ENCODE data around the gene SPATA1. TPM values are rescaled to one million over a fixed set of nuclear protein-coding genes. Genes with fewer than 3 reads are reported as not detected.

The SPATA1 gene
- total RNA-seq, 2 experiments from 2014 or later: 1.4 to 4.8 TPM

GRCh38 chr1:84581648-84582047 lies 75.5 kb downstream of the SPATA1 start:
- no peak for DNase-seq (ENCODE audit: low spot score)
- Histone ChIP-seq H3K27ac (ENCODE audit: low read depth, low read length, poor library complexity, severe bottlenecking) (no peak overlapping the region), H4K20me1 (ENCODE audit: insufficient read depth, low read length) (no peaks in the 10 kb centered on the region), H3K4me1 (ENCODE audit: insufficient read depth, low read length, poor library complexity, severe bottlenecking) (no peaks in the 10 kb centered on the region), H3K4me3 (ENCODE audit: low read depth, low read length, poor library complexity, severe bottlenecking) (no peak overlapping the region), H3K79me2 (ENCODE audit: insufficient read depth, low read depth, low read length) (no peaks in the 10 kb centered on the region), H3K36me3 (ENCODE audit: insufficient read depth, low read length) (no peaks in the 10 kb centered on the region), H3K9me3 (ENCODE audit: low read length) (0 out of 2 replicates have a peak, but pooled peaks cover 4% of the 10 kb centered on the region), H2AFZ (ENCODE audit: low read length) (no peak overlapping the region), H3K9me2 (ENCODE audit: insufficient read depth, low read length) (no peaks in the 10 kb centered on the region), H3K4me2 (ENCODE audit: low read length) (no peak overlapping the region)
- intact Hi-C loops (cut with micrococcal nuclease; ENCODE audit: unreplicated experiment): no loop called here
- BruUV-seq (replicated peaks): no TSS peak
- POLR2A ChIA-PET: interaction anchor here (0.5 kb wide), 1 partner anchor 1644 kb away, joined by 3 read pairs; no protein-coding TSS in a partner anchor
- TF ChIP-seq, protein P1, sequence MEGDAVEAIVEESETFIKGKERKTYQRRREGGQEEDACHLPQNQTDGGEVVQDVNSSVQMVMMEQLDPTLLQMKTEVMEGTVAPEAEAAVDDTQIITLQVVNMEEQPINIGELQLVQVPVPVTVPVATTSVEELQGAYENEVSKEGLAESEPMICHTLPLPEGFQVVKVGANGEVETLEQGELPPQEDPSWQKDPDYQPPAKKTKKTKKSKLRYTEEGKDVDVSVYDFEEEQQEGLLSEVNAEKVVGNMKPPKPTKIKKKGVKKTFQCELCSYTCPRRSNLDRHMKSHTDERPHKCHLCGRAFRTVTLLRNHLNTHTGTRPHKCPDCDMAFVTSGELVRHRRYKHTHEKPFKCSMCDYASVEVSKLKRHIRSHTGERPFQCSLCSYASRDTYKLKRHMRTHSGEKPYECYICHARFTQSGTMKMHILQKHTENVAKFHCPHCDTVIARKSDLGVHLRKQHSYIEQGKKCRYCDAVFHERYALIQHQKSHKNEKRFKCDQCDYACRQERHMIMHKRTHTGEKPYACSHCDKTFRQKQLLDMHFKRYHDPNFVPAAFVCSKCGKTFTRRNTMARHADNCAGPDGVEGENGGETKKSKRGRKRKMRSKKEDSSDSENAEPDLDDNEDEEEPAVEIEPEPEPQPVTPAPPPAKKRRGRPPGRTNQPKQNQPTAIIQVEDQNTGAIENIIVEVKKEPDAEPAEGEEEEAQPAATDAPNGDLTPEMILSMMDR (conservative IDR thresholded peaks at IDR 0.05; ENCODE audit: low read length): no peak
- TF ChIP-seq EZH2phosphoT487 (IDR thresholded peaks at IDR 0.05; ENCODE audit: borderline replicate concordance, low read depth, low read length): no peak
- CTCF ChIA-PET (ENCODE audit: unreplicated experiment): no interaction called here

- Histone ChIP-seq H4K20me1 (ENCODE audit: insufficient read depth, low read length) (no peaks in the 10 kb centered on the region), H3K4me2 (ENCODE audit: low read length) (no peak overlapping the region), H3K9me2 (ENCODE audit: insufficient read depth, low read length) (no peaks in the 10 kb centered on the region), H3K9me3 (ENCODE audit: low read length) (0 out of 2 replicates have a peak, but pooled peaks cover 4% of the 10 kb centered on the region), H3K4me1 (ENCODE audit: insufficient read depth, low read length, poor library complexity, severe bottlenecking) (no peaks in the 10 kb centered on the region), H3K79me2 (ENCODE audit: insufficient read depth, low read depth, low read length) (no peaks in the 10 kb centered on the region), H3K36me3 (ENCODE audit: insufficient read depth, low read length) (no peaks in the 10 kb centered on the region), H3K4me3 (ENCODE audit: low read depth, low read length, poor library complexity, severe bottlenecking) (no peak overlapping the region), H2AFZ (ENCODE audit: low read length) (no peak overlapping the region), H3K27ac (ENCODE audit: low read depth, low read length, poor library complexity, severe bottlenecking) (no peak overlapping the region)
- POLR2A ChIA-PET: interaction anchor here (0.9 to 1.3 kb wide), 2 partner anchors 9 to 81 kb away, joined by 3 read pairs; partner anchors contain the start of gene CTBS
- DNase-seq (ENCODE audit: low spot score): peak; percentile 4
- intact Hi-C loops (cut with micrococcal nuclease; ENCODE audit: unreplicated experiment): no loop called here
- no TSS peak for BruUV-seq (replicated peaks)
- CTCF ChIA-PET (ENCODE audit: unreplicated experiment): no interaction called here
- no peak for TF ChIP-seq EZH2phosphoT487 (IDR thresholded peaks at IDR 0.05; ENCODE audit: borderline replicate concordance, low read depth, low read length)
- TF ChIP-seq, protein P1 (conservative IDR thresholded peaks at IDR 0.05; ENCODE audit: low read length): no peak
Measured at GRCh38 chr1:84582802-84583587, 76.8 kb downstream of the SPATA1 start.

- no peak for TF ChIP-seq EZH2phosphoT487 (IDR thresholded peaks at IDR 0.05; ENCODE audit: borderline replicate concordance, low read depth, low read length)
- TF ChIP-seq, protein P1 (conservative IDR thresholded peaks at IDR 0.05; ENCODE audit: low read length): no peak
- 0 out of 2 replicates have a peak, but pooled peaks cover 4% of the 10 kb centered on the region for H3K9me3 ChIP-seq (ENCODE audit: low read length)
- no peaks in the 10 kb centered on the region for H3K4me1 ChIP-seq (ENCODE audit: insufficient read depth, low read length, poor library complexity, severe bottlenecking)
- no peak overlapping the region for H2AFZ ChIP-seq (ENCODE audit: low read length)
- CTCF ChIA-PET (ENCODE audit: unreplicated experiment): no interaction called here
- intact Hi-C loops (cut with micrococcal nuclease; ENCODE audit: unreplicated experiment): no loop called here
- no peaks in the 10 kb centered on the region for H3K9me2 ChIP-seq (ENCODE audit: insufficient read depth, low read length)
- no peak overlapping the region for H3K4me3 ChIP-seq (ENCODE audit: low read depth, low read length, poor library complexity, severe bottlenecking)
- no peak overlapping the region for H3K4me2 ChIP-seq (ENCODE audit: low read length)
- DNase-seq (ENCODE audit: low spot score): no peak
- no peak overlapping the region for H3K27ac ChIP-seq (ENCODE audit: low read depth, low read length, poor library complexity, severe bottlenecking)
- no TSS peak for BruUV-seq (replicated peaks)
- H3K36me3 ChIP-seq (ENCODE audit: insufficient read depth, low read length): no peaks in the 10 kb centered on the region
- H3K79me2 ChIP-seq (ENCODE audit: insufficient read depth, low read depth, low read length): no peaks in the 10 kb centered on the region
- H4K20me1 ChIP-seq (ENCODE audit: insufficient read depth, low read length): no peaks in the 10 kb centered on the region
- POLR2A ChIA-PET: interaction anchor here (1.1 to 1.3 kb wide), 2 partner anchors 13 to 82 kb away, joined by 3 read pairs; no protein-coding TSS in a partner anchor
Measured at GRCh38 chr1:84583648-84584047, 77.5 kb downstream of the SPATA1 start.

Data from OCI-LY7 (cell line).